Posterior vena cava (tissue), 2 donors: ENCODE data around the gene UBE2H. TPM values are rescaled to one million over a fixed set of nuclear protein-coding genes. Genes with fewer than 3 reads are reported as not detected.
"Not testable (repeated sequence)": the region's sequence is repeated elsewhere in the genome, so short reads cannot be mapped to it uniquely, and the experiment has no call there.

Source experiments
- DNase-seq: peaks from one replicate; pipeline ENCODE4 v3.0.0-alpha.2; 2020; ENCODE audit warnings: low spot score
- intact Hi-C, 2 donors: fragments of 100-400 bp; cut with DNase I; formaldehyde crosslinking; loops; one replicate each; pipeline versions ENCODE4 v1.14.1 to v1.14.2; 2022 to 2023
- total RNA-seq, 2 donors: library from RNA; stranded (reverse); fragmentation: NEBNext Ultra II Directional; extraction: Animal tissue kit (Norgen Biotek cat#: 25700); gene quantifications; one replicate each; pipeline ENCODE4 v1.2.1, GENCODE V29; 2021
- donor health status: DM: yes; HTN: yes; CAD: no.
- donor health status: DM: yes; HTN: yes; CAD: no.

The UBE2H gene
- total RNA-seq, 2 donors from 2014 or later: 77.0 to 138 TPM

DNA sequence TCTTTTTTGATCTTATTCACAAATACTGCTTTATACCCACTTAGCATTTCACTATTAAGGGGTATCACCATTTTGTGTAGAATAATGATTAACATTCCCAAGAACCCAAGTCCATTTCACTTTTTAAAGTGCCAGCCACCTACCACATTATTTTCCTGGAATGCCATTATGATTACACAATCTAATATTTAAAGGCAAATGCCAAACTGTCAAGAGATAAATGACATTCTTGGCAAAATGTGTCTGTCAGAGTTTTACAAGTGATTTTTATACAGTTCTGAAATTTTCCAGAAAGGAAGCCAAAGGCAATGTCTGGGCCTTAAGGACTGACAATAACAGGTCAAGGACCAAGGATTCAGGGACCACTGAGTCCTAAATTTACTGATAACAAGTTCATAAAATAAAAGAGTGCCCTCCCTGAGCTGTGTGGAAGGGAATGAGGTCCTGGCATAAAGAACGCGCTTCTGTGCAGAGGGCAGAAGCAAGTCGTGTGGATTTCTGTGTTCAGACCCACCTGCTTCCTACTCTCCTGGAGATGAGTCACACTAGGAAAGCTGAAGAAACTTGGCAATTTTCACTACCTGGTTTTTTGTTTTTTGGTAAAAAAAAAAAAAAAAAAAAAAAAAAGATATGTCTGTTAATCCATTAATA, 66.5 kb downstream of the UBE2H start:
- no peak for DNase-seq
- intact Hi-C loops: no loop called here

DNA sequence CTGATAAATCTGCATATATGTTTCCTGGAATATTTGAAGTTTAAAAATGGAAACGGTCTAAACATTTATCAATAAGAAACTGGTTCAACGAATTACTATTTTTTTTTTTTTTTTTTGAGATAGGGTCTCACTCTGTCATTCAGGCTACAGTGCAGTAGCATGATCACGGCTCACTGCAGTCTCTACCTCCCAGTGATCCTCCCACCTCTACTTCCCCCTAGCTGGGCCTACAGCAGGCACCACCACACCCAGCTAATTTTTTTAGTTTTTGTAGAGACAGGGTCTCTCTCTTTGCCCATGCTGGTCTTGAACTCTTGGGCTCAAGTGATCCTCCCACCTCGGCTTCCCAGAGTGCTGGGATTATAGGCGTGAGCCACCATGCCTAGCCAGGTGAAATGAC, 68.3 kb downstream of the UBE2H start:
- DNase-seq: no peak
- intact Hi-C loops: no loop called here

GRCh38 chr7:129883151-129883550, 69.6 kb downstream of the UBE2H start:
- intact Hi-C loops: no loop called here
- no peak for DNase-seq

GRCh38 chr7:129882531-129882930, 70.2 kb downstream of the UBE2H start:
- DNase-seq: no peak
- intact Hi-C loops: no loop called here

DNA sequence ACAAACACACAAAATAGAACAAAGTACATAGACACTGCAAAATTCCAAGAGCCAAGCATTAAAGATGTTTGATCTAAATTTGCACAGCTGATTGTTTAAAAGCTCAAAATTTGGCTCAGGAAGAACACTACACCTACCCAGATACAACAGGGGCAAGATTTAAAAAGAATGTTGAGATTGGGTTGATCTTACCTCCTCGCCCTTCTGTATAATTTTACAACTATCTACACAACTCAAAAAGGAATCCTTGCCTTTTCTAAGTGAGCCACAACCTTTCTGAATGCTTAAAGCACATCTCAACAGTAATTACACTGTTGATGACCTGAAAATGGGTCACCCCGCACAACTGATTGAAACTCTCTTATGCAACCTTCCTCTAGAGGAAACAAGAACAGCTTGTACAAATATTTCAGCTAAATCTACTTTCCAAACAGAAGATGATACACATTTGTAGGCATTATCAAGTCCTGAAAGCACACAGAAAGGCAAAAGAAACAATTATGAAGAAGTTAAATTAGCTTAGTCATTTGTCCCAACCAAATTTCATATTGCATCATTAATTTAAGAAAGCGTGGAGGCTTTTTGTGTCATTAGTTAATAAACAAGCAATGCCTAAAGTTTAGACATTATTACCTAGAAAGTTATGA, 75.5 kb downstream of the UBE2H start:
- no peak for DNase-seq
- intact Hi-C loops: no loop called here

- DNase-seq: no peak
- intact Hi-C loops: no loop called here
These were observed 76.9 kb downstream of the UBE2H start for GRCh38 chr7:129875745-129876411.

DNA sequence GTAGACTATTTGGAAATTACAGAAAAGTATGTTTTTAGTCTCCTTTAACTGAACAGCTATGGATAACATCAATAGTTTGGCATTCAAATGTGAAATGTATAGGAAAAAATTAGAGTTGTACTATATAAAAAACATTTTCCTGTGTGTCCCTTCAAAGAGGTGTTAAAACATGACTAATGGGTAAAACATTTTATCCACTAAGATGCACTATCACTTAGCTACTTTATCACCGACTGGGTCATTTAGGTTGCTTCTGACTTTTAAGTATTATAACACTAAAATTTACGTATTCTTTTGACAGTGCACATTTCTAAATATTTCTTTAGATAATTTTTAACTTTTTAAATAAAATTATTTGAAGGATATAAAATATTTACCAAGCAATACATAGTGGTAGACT, 77.6 kb downstream of the UBE2H start:
- intact Hi-C loops: no loop called here
- DNase-seq: no peak

- no peak for DNase-seq
- intact Hi-C loops: no loop called here
These were observed 78.0 kb downstream of the UBE2H start for GRCh38 chr7:129874722-129875121.

- DNase-seq: no peak
- intact Hi-C loops: no loop called here
These were observed 80.7 kb downstream of the UBE2H start for GRCh38 chr7:129872054-129872453.

DNA sequence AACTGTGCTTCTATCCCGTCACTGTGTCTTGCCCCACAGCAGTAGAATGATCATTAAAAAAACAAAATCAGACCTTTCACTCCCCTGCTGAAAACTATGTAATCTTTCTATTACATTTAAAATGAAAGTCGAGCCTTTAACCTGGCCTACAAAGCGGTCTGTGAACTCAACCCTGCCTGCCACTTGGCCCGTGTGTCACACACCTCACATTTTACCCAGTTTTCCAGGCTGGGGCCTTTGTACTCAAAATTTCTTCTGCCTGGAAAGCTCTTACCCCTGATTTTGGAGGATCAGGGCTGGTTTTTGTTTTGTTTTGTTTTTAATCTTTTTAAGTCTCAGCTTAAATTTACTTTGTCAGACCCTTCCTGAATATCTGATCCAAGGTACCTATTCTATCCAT, 82.1 kb downstream of the UBE2H start:
- DNase-seq: no peak
- intact Hi-C loops: no loop called here

GRCh38 chr7:129866251-129866650, 86.5 kb downstream of the UBE2H start:
- intact Hi-C loops: no loop called here
- DNase-seq: no peak

- intact Hi-C loops: no loop called here
- DNase-seq: no peak
These were observed 86.9 kb downstream of the UBE2H start for GRCh38 chr7:129865925-129866201.

DNA sequence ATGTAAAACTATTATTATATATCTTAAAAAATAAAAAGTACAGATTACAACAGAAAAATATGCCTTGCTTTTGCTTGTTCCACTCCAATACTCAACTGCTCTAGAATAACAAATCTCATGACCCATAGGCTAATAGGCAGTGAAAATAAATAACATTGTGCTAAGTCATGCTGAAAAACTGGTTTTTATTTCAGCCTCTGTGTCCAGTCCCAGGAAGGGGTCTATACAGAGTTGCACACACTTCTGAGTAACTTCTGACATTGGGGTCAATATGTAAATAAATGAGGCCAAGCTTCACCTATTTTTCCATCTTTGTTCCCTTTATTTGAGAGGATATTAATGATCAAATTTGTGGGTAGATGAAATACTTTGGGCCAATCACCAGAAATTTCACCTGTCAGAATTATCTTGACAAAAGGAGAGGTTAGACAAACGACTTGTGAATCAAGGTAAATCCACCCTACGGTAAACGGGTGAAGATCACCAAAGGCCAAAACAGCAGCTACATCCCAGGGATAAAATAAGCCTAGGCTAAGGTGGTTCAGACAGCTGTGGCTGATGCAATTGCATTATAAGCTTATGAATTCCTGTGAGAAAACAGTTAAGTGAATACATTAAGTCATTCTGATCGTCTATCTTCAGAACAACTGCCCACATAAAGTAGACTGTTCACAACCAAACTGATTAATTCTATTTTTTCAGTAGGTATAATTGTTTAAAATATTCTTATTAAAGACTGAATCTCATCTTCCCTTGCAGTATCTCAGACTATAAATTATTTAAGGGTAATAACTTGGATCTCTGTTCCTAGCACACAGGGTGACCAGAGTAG, 87.5 kb downstream of the UBE2H start:
- intact Hi-C loops: no loop called here
- DNase-seq: no peak

DNA sequence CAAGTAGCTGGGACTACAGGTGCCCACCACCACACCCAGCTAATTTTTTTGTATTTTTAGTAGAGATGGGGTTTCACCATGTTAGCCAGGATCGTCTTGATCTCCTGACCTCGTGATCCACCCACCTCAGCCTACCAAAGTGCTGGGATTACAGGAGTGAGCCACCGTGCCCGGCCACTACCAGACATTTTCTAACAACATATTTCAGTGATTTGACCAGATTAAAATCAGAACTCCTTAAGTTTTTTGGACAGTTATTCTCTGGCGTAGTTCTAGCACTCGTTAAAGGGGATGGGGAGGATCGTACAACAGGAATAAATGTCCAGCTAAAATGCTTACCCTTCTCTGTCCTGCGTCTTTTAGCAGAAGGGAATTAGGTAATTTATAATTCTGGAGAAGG, 88.1 kb downstream of the UBE2H start:
- intact Hi-C loops: loop anchor here in 1 of 2 donors (5.0 kb wide), 1 partner anchor 88 kb away; the partner anchor contains the start of gene UBE2H
- not testable (repeated sequence) for DNase-seq

DNA sequence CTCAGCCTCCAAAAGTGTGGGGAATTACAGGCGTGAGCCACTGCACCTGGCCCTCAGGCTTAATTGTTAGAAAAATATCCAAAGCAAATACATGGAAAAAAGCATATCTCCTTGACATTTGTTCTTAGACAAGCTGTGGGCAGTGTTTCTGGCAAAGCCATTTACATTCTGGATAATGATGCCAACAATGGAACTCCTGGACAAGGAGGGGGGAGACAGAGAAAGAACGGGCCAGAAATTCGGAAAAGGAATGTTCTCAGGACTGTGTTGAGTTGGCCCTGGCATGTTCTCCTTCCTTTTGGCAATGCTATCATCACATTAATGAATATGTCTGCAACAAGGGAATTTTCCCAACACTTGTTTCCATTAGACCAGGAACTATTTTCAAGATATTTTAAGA, 88.7 kb downstream of the UBE2H start:
- no peak for DNase-seq
- intact Hi-C loops: loop anchor here in 1 of 2 donors (5.0 kb wide), 1 partner anchor 88 kb away; the partner anchor contains the start of gene UBE2H

- intact Hi-C loops: loop anchor here in 1 of 2 donors (5.0 kb wide), 1 partner anchor 90 kb away; the partner anchor contains the start of gene UBE2H
These were observed 90.1 kb downstream of the UBE2H start for GRCh38 chr7:129862682-129863081.

DNA sequence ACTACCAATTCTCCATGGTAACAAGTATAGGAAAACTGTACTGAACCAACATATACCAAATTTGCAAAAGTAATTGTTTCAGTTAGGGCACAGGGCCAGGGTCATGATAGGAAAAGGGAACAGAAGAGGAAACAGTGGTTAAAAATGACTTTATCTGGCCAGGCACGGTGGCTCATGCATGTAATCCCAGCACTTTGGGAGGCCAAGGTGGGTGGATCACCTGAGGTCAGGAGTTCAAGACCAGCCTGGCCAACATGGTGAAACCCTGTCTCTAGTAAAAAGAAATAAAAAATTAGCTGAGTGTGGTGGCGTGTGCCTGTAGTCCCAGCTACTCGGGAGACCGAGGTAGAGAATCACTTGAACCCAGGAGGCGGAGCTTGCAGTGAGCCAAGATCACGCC, 92.0 kb downstream of the UBE2H start:
- not testable (repeated sequence) for DNase-seq
- intact Hi-C loops: loop anchor here in 1 of 2 donors (5.0 kb wide), 1 partner anchor 92 kb away; the partner anchor contains the start of gene UBE2H

More at GRCh38 chr7:129862682-129863081, 90.1 kb downstream of the UBE2H start:
- no peak for DNase-seq

DNA sequence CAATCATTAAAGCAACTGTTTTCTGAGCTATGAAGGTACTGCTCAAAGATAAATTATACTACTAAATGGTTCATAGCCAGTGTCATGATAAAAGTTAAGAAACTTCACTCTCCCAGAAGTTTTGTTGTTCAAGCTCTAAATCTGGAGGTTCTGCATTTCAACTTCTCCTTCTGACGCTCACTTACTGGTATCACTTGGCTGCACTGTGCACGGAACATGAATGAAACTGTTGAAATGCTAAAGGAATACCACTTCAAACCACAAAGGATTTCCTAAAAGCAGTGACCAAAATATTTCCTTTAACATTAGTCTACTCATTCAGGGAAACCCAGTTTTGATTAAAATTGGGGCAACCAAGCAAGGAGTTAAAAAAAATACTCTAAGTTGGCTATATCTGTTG, 93.6 kb downstream of the UBE2H start:
- intact Hi-C loops: loop anchor here in 1 of 2 donors (5.0 kb wide), 1 partner anchor 1293 kb away; no protein-coding TSS in a partner anchor
- no peak for DNase-seq

DNA sequence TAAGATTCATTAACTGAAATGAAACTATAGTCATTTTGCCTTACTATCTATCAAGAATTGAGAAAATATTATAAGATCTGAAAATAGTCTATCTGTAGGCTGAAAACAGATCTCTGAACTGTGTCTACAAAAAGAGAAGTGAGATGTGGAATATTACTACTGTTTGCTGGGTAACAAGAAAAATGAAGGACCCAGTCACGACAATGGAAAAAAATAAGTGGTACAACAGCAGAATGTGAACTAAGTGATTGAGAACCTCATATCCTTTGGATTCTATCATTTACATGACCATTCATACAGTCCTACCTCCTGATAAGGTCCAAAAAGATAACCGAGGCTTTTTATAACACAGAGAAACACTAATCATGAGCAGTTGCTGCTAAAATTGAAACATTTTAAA, 94.3 kb downstream of the UBE2H start:
- intact Hi-C loops: loop anchor here in 1 of 2 donors (5.0 kb wide), 1 partner anchor 1294 kb away; no protein-coding TSS in a partner anchor
- no peak for DNase-seq
